WTC11 (cell line): ENCODE results near the gene FAR1. TPM values are rescaled to one million over a fixed set of nuclear protein-coding genes. Genes with fewer than 3 reads are reported as not detected.

Experiments used
- ATAC-seq: fragments of 200-7000 bp; cut with Tn5 transposase; 2 replicates; pipeline ENCODE4 v1.10.0; 2021; ENCODE audit warnings: mild to moderate bottlenecking, moderate library complexity
- CTCF ChIA-PET: fragments of 300-600 bp; sonication (Branson Sonifier 250); formaldehyde crosslinking; loops from one replicate; lab custom pipeline; 2021; ENCODE audit warnings: antibody characterized with exemption; lab: Charles Lee
- POLR2A ChIA-PET: fragments of 350-600 bp; sonication (Branson Sonifier 250); formaldehyde crosslinking; loops from one replicate; lab custom pipeline; 2021; ENCODE audit warnings: antibody characterized with exemption; lab: Charles Lee
- DNase-seq: peaks from one replicate; pipeline ENCODE4 v3.0.0; 2021; ENCODE audit warnings: low spot score
- H3K27ac Mint-ChIP-seq: 2 replicates; pipeline ENCODE4 v1.8.0; 2021; ENCODE audit warnings: mixed read lengths
- H3K27me3 Mint-ChIP-seq: 2 replicates; pipeline ENCODE4 v1.8.0; 2021; ENCODE audit warnings: low read depth, mild to moderate bottlenecking, moderate library complexity, mixed read lengths
- H3K36me3 Mint-ChIP-seq: 2 replicates; pipeline ENCODE4 v1.8.0; 2021; ENCODE audit warnings: mixed read lengths
- H3K4me1 Mint-ChIP-seq: 2 replicates; pipeline ENCODE4 v1.8.0; 2022; ENCODE audit warnings: mixed read lengths
- H3K4me3 Mint-ChIP-seq: 2 replicates; pipeline ENCODE4 v1.8.0; 2021; ENCODE audit warnings: mild to moderate bottlenecking, moderate library complexity, mixed read lengths
- H3K9me3 Mint-ChIP-seq: 2 replicates; pipeline ENCODE4 v1.8.0; 2021; ENCODE audit warnings: mixed read lengths
- AFF4 ChIP-seq: sonication (generic); formaldehyde crosslinking; IDR thresholded peaks from 2 replicates; pipeline ENCODE4 v1.8.1; 2023; ENCODE audit warnings: mild to moderate bottlenecking, missing genetic modification reagents, borderline replicate concordance
- AR ChIP-seq: fragments of 250-450 bp; sonication (Bioruptor Pico); IDR thresholded peaks from 2 replicates; pipeline ENCODE4 v1.9.0; 2021; ENCODE audit warnings: mild to moderate bottlenecking
- CTCF ChIP-seq: fragments of 200-600 bp; IDR thresholded peaks from 2 replicates; pipeline ENCODE4 v1.8.0; 2022; ENCODE audit warnings: antibody characterized with exemption
- ESRRA ChIP-seq: sonication (generic); formaldehyde crosslinking; IDR thresholded peaks from 2 replicates; pipeline ENCODE4 v1.8.1; 2022; ENCODE audit warnings: mild to moderate bottlenecking, missing genetic modification reagents, borderline replicate concordance
- FOXJ3 ChIP-seq: sonication (generic); formaldehyde crosslinking; IDR thresholded peaks from 2 replicates; pipeline ENCODE4 v1.9.0; 2021; ENCODE audit warnings: missing genetic modification reagents, mild to moderate bottlenecking, borderline replicate concordance
- IRF1 ChIP-seq: sonication (generic); formaldehyde crosslinking; IDR thresholded peaks from 2 replicates; pipeline ENCODE4 v1.8.0; 2023; ENCODE audit warnings: missing genetic modification reagents
- MXD4 ChIP-seq: fragments of 250-450 bp; sonication (Bioruptor Pico); IDR thresholded peaks from 2 replicates; pipeline ENCODE4 v1.8.0; 2021; ENCODE audit warnings: mild to moderate bottlenecking, moderate library complexity, borderline replicate concordance
- NFE2L1 ChIP-seq: sonication (generic); formaldehyde crosslinking; IDR thresholded peaks from 2 replicates; pipeline ENCODE4 v1.8.1; 2023; ENCODE audit warnings: missing genetic modification reagents
- NFYB ChIP-seq: sonication (generic); formaldehyde crosslinking; conservative IDR thresholded peaks from 2 replicates; pipeline ENCODE4 v1.8.0; 2022; ENCODE audit warnings: low read depth, missing genetic modification reagents
- USF2 ChIP-seq: sonication (generic); formaldehyde crosslinking; IDR thresholded peaks from 2 replicates; pipeline ENCODE4 v1.8.1; 2023; ENCODE audit warnings: mild to moderate bottlenecking, missing genetic modification reagents, moderate library complexity
- ZBTB43 ChIP-seq: sonication (generic); formaldehyde crosslinking; IDR thresholded peaks from 2 replicates; pipeline ENCODE4 v1.8.1; 2023; ENCODE audit warnings: mild to moderate bottlenecking, missing genetic modification reagents
- ZNF121 ChIP-seq: sonication (generic); formaldehyde crosslinking; IDR thresholded peaks from 2 replicates; pipeline ENCODE4 v1.8.0; 2023; ENCODE audit warnings: missing genetic modification reagents
- ZNF232 ChIP-seq: sonication (generic); formaldehyde crosslinking; IDR thresholded peaks from 2 replicates; pipeline ENCODE4 v1.8.0; 2022; ENCODE audit warnings: mild to moderate bottlenecking, missing genetic modification reagents
- total RNA-seq: library from RNA; stranded (reverse); gene quantifications from 3 replicates; pipeline ENCODE4 v1.2.3, GENCODE V29; 2021
- TF ChIP-seq, protein P1 (sequence below): sonication (generic); formaldehyde crosslinking; conservative IDR thresholded peaks from 2 replicates; pipeline ENCODE4 v1.8.1; 2023; ENCODE audit warnings: mild to moderate bottlenecking, low read depth, missing genetic modification reagents, moderate library complexity

FAR1 gene
- total RNA-seq, 1 experiment from 2014 or later: 63.9 TPM

GRCh38 chr11:13705710-13706109 is 37.2 kb downstream of the FAR1 start:
- ATAC-seq (peak; percentile 47), DNase-seq (no peak)
- H3K36me3 Mint-ChIP-seq: peaks cover 31% of the 10 kb centered on the region
- H3K9me3 Mint-ChIP-seq: no peaks in the 10 kb centered on the region
- no peaks in the 10 kb centered on the region for H3K27me3 Mint-ChIP-seq
- ChIA-PET POLR2A (no interaction called here), CTCF (no interaction called here)
- H3K4me3 Mint-ChIP-seq: no peak overlapping the region
- H3K4me1 Mint-ChIP-seq: peaks cover 19% of the 10 kb centered on the region
- no peak overlapping the region for H3K27ac Mint-ChIP-seq
- no peak for TF ChIP-seq AR (CRISPR knock-in tag)
- TF ChIP-seq ZNF121 (CRISPR knock-in tag): no peak
- TF ChIP-seq NFYB (CRISPR knock-in tag): no peak
- TF ChIP-seq FOXJ3 (CRISPR knock-in tag): no peak
- TF ChIP-seq CTCF: no peak
- TF ChIP-seq, protein P1, sequence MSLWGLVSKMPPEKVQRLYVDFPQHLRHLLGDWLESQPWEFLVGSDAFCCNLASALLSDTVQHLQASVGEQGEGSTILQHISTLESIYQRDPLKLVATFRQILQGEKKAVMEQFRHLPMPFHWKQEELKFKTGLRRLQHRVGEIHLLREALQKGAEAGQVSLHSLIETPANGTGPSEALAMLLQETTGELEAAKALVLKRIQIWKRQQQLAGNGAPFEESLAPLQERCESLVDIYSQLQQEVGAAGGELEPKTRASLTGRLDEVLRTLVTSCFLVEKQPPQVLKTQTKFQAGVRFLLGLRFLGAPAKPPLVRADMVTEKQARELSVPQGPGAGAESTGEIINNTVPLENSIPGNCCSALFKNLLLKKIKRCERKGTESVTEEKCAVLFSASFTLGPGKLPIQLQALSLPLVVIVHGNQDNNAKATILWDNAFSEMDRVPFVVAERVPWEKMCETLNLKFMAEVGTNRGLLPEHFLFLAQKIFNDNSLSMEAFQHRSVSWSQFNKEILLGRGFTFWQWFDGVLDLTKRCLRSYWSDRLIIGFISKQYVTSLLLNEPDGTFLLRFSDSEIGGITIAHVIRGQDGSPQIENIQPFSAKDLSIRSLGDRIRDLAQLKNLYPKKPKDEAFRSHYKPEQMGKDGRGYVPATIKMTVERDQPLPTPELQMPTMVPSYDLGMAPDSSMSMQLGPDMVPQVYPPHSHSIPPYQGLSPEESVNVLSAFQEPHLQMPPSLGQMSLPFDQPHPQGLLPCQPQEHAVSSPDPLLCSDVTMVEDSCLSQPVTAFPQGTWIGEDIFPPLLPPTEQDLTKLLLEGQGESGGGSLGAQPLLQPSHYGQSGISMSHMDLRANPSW (CRISPR knock-in tag): no peak
- TF ChIP-seq AFF4: no peak
- TF ChIP-seq NFE2L1: no peak
- no peak for TF ChIP-seq IRF1 (CRISPR knock-in tag)
- TF ChIP-seq USF2: no peak
- TF ChIP-seq MXD4 (CRISPR knock-in tag): no peak
- TF ChIP-seq ZBTB43 (CRISPR knock-in tag): no peak
- TF ChIP-seq ZNF232 (CRISPR knock-in tag): no peak
- no peak for TF ChIP-seq ESRRA (CRISPR knock-in tag)
